GM18867 (cell line): ENCODE results near the gene ELF1.
"Not testable (repeated sequence)": the region's sequence is repeated elsewhere in the genome, so short reads cannot be mapped to it uniquely, and the experiment has no call there.

Experiments used
- ATAC-seq: cut with Tn5 transposase; IDR thresholded peaks from one replicate; pipeline ENCODE4 v1.9.1; 2021; ENCODE audit warnings: mild to moderate bottlenecking, moderate library complexity; ENCODE audit not compliant: unreplicated experiment

Gene ELF1

DNA sequence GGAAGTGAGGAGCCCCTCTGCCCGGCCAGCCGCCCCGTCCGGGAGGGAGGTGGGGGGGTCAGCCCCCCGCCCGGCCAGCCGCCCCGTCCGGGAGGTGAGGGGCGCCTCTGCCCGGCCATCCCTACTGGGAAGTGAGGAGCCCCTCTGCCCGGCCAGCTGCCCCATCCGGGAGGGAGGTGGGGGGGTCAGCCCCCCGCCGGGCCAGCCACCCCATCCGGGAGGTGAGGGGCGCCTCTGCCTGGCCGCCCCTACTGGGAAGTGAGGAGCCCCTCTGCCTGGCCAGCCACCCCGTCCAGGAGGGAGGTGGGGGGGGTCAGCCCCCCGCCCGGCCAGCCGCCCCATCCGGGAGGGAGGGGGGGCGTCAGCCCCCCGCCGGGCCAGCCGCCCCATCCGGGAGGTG, 118.5 kb downstream of the ELF1 start:
- ATAC-seq, result not testable (repeated sequence)

DNA sequence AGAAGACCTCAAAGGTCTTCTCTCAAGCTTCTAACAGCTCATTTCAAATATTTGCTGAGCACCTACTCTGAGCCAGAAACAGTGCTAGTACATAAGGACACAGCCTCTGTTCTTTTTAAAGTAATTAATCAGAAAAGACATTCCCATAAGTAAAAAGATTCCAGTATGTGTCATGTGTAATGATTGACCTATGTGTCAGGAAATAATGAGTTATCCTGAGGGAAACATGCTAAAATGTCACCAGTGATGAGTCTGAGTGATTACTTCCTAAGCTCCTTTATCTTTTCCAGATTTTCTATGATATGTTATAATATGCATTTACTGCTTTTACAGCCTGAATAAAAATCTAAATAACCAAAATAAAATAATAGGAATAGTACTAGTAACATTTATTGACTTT, 122.1 kb downstream of the ELF1 start:
- ATAC-seq, result no peak

DNA sequence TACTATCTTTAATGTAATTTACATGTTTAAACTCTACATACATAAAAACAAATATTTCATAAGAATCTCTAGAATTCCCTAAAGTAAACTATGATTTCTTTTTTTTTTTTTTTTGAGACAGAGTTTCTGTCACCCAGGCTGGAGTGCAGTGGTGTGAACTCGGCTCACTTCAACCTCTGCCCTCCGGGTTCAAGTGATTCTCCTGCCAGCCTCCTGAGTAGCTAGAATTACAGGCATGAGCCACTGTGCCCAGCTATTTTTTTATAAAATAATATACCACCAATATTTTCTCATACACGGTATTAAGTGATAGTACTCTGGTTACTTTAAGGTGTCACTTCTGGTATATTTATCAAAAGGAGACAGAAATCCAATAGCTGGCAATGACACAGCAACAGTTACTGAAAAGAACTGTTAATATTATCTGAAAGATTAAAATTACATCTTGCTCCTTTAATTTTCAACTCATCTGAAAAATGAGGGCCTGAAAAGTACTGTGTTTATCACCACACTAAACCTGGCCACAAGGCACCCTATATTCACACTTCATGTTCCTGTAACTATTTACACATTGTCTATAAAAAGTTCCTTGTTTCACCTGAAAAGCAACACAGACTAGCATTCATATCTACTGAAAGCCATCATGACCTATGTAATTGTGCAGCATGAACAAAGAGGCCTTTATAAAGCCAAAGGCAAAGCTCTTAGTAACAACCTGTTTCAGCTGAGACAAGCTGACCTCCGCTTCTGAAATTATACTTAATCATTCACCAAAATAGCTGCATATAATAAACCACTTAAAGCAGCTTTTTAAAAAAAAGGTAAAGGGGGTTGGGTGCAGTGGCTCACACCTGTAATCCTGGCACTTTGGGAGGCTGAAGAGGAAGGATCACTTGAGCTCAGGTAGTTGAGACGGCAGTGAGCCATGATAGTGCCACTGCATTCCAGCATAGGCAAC, 123.6 kb downstream of the ELF1 start:
- ATAC-seq, result no peak

DNA sequence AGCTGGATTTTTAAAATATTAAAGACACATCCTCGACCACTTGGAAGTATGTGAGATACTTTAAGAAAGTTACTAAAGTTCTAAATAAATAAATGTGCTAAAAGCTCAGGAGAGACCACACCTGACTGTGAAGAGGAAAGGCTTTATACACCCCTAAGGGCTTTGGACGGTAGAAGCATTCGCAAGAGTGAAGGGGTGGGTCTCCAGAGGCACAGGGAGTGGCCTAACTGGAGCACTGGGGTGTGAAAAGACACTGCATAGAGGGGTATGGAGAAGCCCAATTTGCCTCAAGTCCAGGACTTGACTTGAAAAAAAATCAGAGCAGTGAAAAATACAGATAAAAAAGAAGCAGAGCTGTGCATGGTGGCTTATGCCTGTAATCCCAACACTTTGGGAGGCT, 125.5 kb downstream of the ELF1 start:
- ATAC-seq, result not testable (repeated sequence)

DNA sequence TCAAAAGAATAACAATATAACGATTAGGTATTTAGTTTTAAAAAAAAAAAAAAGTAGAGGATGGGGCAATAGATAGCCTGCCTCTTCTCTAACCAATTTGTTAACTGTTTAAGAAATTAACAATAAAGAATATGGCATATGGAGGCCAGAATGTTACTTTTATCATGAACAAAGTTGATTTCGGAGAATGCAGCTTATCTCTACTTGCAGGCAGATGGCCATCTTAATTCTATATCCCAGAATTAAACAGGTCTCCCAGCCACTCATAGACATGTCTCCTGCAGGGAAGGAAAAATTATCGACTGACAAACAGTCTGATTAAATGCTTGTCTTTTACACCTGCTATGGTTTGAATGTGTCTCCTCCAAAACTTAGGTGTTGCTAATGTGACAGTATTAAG, 133.1 kb downstream of the ELF1 start:
- ATAC-seq, result no peak

DNA sequence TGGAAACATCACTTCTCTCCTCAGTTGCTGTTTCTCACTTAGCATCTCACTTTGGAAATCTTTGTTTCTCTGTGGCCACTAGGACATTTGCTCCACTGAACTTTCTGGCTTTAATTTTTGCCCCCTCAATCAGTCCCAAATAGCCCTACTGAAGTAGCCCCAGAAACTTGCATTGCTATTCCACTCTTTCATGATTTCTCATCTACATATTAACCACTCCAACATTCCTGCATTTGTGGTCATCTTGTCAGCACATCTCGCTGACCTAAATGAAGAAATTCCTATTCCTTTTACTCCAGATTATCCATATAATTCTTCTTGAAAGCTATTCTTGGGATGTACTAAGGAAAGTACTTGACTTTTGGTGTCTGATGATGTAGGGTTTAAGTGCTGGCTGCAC, 134.9 kb downstream of the ELF1 start:
- not testable (repeated sequence) for ATAC-seq
